Muscle layer of duodenum (tissue), 2 donors: ENCODE results near the gene ANKMY1.

Experiments
- H3K27ac ChIP-seq: one replicate; pipeline ENCODE4 v1.7.0; 2013; ENCODE audit warnings: mild to moderate bottlenecking, low read length
- H3K27me3 ChIP-seq: one replicate; pipeline ENCODE4 v1.7.0; 2013; ENCODE audit warnings: low read depth, mild to moderate bottlenecking, control low read depth, low read length
- H3K36me3 ChIP-seq, 2 donors: one replicate each; pipeline ENCODE4 v1.7.0; 2013; ENCODE audit warnings: low read length in 2 of 2, control low read depth in 1 of 2, mild to moderate bottlenecking in 1 of 2; ENCODE audit not compliant: insufficient read depth in 2 of 2, control insufficient read depth in 1 of 2
- H3K4me1 ChIP-seq, 2 donors: one replicate each; pipeline ENCODE4 v1.7.0; 2013; ENCODE audit warnings: low read length in 2 of 2, mild to moderate bottlenecking in 2 of 2, control low read depth in 1 of 2, moderate library complexity in 1 of 2; ENCODE audit not compliant: insufficient read depth in 2 of 2, control insufficient read depth in 1 of 2
- H3K4me3 ChIP-seq, 2 donors: one replicate each; pipeline ENCODE4 v1.7.0; 2013; ENCODE audit warnings: low read length in 2 of 2, low read depth in 1 of 2, mild to moderate bottlenecking in 1 of 2
- H3K9me3 ChIP-seq, 2 donors: one replicate each; pipeline ENCODE4 v1.7.0; 2013; ENCODE audit warnings: low read length in 2 of 2, control low read depth in 1 of 2, mild to moderate bottlenecking in 1 of 2; ENCODE audit not compliant: control insufficient read depth in 1 of 2
- donor health status: healthy.

Gene ANKMY1

DNA sequence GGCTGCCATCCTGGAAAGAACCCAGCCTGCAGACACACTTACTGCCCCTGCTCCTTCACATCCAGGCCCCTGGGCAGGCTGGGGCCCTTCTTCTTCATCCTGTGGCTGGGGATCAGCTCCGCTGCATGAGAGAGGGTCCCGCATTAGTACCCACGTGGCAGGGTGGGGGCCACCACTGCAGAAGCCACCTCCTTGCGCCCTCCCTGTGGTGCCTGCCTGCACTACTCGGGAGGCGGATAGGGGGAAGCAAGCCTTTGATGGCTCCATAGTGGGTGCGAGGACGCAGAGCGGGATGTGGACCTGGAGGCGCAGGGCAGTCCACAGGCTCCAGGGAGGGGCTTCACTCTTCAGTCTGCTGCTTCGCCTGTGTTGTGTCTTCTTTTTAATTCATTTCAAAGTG, 75.6 kb downstream of the ANKMY1 start:
- Histone ChIP-seq H3K4me3 (no peak overlapping the region), H3K27me3 (no peaks in the 10 kb centered on the region), H3K27ac (no peak overlapping the region), H3K36me3 (no peaks in the 10 kb centered on the region), H3K9me3 (no peaks in the 10 kb centered on the region), H3K4me1 (no peaks in the 10 kb centered on the region)

DNA sequence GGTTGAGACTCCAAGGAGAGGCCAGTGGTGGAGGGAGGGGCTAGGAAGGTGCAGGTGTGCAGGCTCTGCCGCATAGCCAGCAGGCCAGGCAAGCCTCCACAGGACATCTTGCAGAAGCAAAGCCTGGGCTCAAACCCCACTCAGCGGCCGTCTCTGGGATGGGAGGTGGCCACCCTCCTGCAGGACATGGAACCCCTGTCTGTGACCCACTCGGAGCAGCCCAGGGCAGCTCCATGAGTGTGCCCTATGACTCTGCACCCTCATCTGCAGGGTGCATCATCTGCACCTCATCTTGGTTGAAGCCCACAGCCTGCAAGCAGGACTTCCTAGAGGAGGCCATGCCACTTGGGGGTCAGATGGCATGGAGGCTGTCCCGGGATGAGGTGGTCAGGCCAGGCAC, 76.1 kb downstream of the ANKMY1 start:
- Histone ChIP-seq H3K4me3 (no peak overlapping the region), H3K9me3 (no peaks in the 10 kb centered on the region), H3K4me1 (no peaks in the 10 kb centered on the region), H3K27me3 (no peaks in the 10 kb centered on the region), H3K36me3 (no peaks in the 10 kb centered on the region), H3K27ac (no peak overlapping the region)

DNA sequence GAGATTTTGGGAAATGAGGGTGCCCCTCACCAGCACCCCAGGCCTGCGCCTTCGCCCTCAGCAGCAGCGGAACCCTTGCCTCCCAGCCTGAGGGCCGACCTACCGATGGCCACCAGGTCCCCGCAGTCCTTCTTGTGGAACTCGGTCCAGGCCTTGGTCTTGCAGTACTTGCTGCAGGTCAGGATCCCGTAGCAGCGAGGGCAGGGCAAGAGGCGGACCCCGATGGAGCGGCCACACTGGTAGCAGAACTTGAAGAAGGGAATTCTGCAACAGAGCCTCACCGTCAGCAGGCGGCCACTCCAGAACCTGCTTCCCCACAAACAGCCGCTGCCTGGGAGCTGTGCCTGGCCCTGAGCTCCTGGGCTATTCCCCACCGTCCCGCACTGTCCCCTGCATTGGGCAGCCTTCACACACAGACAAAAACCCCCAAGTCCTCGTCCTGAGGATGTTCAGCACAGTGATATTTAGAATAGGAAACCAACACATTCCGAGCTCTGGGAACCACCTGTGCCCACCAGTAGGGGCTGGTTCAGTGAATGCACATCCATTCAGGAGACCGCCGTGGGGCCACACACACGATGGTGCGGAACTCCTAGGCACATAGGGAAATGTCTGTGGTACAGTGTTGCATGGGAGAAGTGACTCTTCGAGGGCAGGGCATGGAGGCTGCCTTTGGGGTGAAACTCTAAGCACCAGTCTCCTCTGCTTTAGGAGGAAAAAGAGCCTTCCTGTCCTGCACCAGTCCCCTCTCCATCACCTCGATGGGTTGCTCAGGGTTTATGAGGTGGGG, 76.8 kb downstream of the ANKMY1 start:
- H3K4me3 ChIP-seq = no peak overlapping the region
- H3K4me1 ChIP-seq = no peaks in the 10 kb centered on the region
- H3K27me3 ChIP-seq = no peaks in the 10 kb centered on the region
- H3K9me3 ChIP-seq = no peaks in the 10 kb centered on the region
- no peaks in the 10 kb centered on the region for H3K36me3 ChIP-seq
- no peak overlapping the region for H3K27ac ChIP-seq

DNA sequence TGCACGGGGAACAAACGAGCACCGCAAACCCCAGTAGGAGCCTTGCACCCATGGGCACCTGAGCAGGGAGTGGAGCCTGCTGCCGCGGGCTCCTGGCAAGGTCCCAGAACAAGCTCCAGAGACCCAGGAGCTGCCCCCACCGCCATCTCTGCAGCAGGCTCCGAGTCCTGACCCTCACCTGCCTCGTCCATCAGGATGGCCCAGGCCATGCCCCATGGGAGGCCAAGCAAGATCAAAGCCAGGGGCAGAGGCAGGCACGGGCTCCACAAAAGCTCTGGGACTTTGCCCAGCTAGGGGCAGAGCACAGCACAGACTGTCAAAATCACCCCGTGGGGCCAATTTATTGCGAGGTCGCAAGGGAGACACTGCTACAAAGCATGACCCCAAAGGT, 78.7 kb downstream of the ANKMY1 start:
- peaks cover 0 to 8% of the 10 kb centered on the region in 2 donors for H3K9me3 ChIP-seq
- H3K36me3 ChIP-seq = no peaks in the 10 kb centered on the region
- no peaks in the 10 kb centered on the region for H3K27me3 ChIP-seq
- H3K4me3 ChIP-seq = no peak overlapping the region
- no peak overlapping the region for H3K27ac ChIP-seq
- H3K4me1 ChIP-seq = no peaks in the 10 kb centered on the region

DNA sequence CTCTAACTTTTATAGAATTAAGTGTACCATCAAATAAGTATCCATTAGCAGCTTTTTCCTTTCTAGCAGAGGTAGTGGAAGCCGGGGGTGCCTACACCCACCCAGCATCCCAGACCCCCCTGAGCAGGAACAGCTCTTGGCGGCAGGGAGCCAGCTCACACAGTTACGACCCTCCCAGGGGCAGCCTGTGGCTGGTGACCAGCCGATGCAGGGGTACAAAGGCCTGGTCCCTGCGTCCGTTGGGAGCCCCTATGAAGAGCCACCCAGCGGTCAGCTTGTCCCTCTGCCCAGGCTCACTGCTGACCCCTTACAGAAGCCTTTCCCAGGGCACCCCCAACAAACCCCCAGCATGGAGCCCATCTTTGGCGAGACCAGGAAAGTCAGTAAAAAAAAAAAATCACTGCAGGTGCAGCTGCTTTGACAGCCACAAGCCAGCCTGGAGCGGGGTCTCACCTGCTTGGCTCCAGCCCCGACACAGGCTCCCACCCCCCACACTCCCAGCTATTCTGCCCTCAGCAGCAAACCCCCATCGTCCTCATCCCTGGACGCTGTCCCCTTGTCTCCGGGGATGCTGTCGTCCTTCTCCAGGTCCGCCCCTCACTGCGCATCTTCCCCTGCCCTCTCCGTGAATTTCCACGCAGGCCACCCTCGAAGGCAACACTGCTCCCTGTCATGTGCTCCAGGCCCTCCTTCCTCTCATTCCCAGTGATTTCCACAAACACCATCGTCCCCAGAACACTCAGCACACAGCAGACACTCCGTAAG, 79.3 kb downstream of the ANKMY1 start:
- peaks cover 0 to 13% of the 10 kb centered on the region in 2 donors for H3K9me3 ChIP-seq
- H3K27ac ChIP-seq = no peak overlapping the region
- no peak overlapping the region for H3K4me3 ChIP-seq
- no peaks in the 10 kb centered on the region for H3K4me1 ChIP-seq
- no peaks in the 10 kb centered on the region for H3K27me3 ChIP-seq
- H3K36me3 ChIP-seq = no peaks in the 10 kb centered on the region

DNA sequence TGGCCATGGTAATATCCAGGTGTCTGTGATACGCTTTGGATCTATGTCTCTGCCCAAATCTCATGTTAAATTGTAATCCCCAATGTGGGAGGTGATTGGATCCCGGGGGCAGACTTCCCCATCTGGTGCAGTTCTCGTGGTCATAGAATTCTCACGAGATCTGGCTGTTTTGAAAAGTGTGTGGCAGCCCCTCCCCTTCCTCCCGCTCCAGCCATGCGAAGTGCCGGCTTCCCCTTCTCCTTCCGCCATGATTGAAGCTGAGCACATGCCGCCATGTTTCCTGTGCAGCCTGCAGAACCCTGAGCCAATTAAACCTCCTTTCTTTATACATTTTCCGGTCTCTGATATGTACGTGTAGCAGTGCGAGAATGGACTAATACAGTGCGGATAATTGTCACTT, 79.9 kb downstream of the ANKMY1 start:
- Histone ChIP-seq H3K4me1 (no peaks in the 10 kb centered on the region), H3K36me3 (no peaks in the 10 kb centered on the region), H3K9me3 (peaks cover 0 to 19% of the 10 kb centered on the region in 2 donors), H3K27me3 (no peaks in the 10 kb centered on the region), H3K27ac (no peak overlapping the region), H3K4me3 (no peak overlapping the region)

DNA sequence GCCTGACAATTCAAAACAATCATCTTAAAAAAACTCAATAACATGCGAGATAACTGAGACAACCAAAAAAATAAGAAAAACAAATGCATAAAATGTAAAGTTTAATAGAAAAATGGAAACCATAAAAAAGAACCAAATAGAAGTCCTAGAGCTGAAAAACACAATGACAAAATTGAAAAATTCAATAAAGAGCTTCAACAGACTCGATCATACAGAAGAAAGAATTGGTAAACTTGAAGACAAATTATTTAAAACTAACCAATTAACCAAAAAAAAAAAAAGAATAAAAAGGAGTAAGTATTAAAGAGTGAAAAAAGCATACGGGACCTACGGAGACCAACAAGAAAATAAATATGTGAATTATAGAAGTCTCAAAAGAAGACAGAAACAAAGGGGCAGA, 84.6 kb downstream of the ANKMY1 start:
- Histone ChIP-seq H3K4me1 (no peaks in the 10 kb centered on the region), H3K27me3 (no peaks in the 10 kb centered on the region), H3K9me3 (peaks cover 0 to 25% of the 10 kb centered on the region in 2 donors), H3K36me3 (no peaks in the 10 kb centered on the region), H3K27ac (no peak overlapping the region), H3K4me3 (no peak overlapping the region)

DNA sequence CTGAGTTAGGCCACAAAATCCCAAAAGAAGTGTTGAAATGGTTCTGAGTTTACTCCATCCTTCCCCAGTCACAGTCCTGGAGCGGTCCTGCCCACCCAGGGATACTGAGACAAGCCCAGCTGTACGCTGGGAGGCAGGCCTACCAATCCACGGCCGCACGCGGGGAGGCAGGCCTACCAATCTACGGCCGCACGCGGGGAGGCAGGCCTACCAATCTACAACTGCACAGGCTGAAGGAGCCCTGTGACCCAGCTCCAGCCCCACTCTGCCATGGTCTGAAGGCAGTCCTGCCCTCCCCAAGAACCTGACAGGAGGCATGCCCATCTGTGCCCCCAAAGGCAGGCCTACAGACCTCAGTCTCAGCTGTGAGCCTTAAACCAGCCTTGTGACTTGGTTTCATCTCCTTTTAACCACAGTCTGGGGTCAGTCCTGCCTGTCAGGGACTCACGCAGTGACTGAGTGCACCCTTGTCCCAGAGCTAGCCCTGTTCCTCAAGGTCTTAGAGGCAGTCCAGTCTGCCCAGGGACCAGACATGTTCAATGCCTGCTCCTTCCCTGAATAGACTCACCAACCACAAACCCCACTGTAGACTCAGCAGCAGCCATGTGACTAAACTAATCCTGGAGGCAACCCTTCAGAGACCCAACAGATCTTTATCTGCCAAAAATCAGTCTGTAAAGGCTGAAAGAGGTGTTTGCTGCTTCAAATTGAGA, 85.6 kb downstream of the ANKMY1 start:
- Histone ChIP-seq H3K27ac (no peak overlapping the region), H3K36me3 (no peaks in the 10 kb centered on the region), H3K4me1 (no peaks in the 10 kb centered on the region), H3K4me3 (no peak overlapping the region), H3K27me3 (no peaks in the 10 kb centered on the region), H3K9me3 (peaks cover 0 to 25% of the 10 kb centered on the region in 2 donors)

DNA sequence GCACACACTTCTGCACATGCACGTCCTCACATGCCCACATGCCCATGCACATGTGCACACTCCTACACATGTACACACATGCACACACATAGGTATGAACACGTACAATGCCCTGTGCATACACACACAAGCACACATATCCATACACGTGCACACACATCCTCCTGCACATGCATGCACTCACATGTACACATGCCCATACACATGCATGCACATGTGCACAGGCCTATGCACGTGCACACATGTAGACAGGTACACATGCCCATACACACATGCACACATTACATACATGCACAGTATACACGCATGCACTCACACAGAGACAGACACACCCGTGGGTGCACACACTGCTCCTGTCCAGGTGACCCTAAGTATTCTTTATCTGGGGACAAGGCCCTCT, 88.0 kb downstream of the ANKMY1 start:
- H3K9me3 ChIP-seq = peaks cover 0 to 22% of the 10 kb centered on the region in 2 donors
- no peak overlapping the region for H3K27ac ChIP-seq
- H3K4me3 ChIP-seq = no peak overlapping the region
- no peaks in the 10 kb centered on the region for H3K4me1 ChIP-seq
- peaks cover 0 to 10% of the 10 kb centered on the region in 2 donors for H3K36me3 ChIP-seq
- H3K27me3 ChIP-seq = no peaks in the 10 kb centered on the region

DNA sequence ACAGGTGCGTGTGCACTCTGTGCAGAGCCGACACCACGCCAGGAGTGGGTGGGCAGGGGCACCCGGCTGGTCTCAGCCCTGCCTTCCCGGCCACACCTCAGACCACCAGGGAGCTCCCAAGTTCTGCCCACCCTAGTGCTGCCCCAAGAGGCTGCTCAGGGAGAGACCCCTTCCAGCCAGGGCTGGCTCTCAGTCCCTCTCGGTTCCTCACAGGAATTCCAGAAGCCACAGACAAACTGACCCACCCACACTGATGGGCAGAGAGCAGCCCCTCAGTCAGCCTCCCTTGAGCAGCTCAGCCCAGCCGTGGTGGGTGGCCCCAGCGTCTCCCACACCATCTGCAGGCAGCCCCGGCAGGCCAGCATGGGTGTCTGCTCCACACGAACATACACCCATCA, 88.5 kb downstream of the ANKMY1 start:
- H3K4me1 ChIP-seq = no peaks in the 10 kb centered on the region
- H3K27me3 ChIP-seq = no peaks in the 10 kb centered on the region
- no peak overlapping the region for H3K27ac ChIP-seq
- H3K4me3 ChIP-seq = no peak overlapping the region
- peaks cover 0 to 17% of the 10 kb centered on the region in 2 donors for H3K9me3 ChIP-seq
- H3K36me3 ChIP-seq = peaks cover under 1 to 15% of the 10 kb centered on the region in 2 donors
